Lower leg skin (tissue), 4 donors: Measurements from ENCODE around the gene FAIM2. TPM values are rescaled to one million over a fixed set of nuclear protein-coding genes. Genes with fewer than 3 reads are reported as not detected.

ENCODE experiments used
- DNase-seq, 2 donors: peaks; one replicate each; pipeline ENCODE4 v3.0.0-alpha.2; 2019; ENCODE audit warnings: low spot score in 2 of 2
- H3K4me3 ChIP-seq: fragments of 200-600 bp; sonication (generic); 2 replicates; pipeline ENCODE4 v1.5.1; 2017; ENCODE audit warnings: mild to moderate bottlenecking, low read depth; ENCODE audit not compliant: poor library complexity, severe bottlenecking
- POLR2A ChIP-seq, 2 donors: fragments of 450-650 bp; IDR thresholded peaks; one replicate each; pipeline ENCODE4 v1.6.1; 2016 to 2017; ENCODE audit warnings: antibody characterized with exemption in 2 of 2, mild to moderate bottlenecking in 1 of 2, moderate library complexity in 1 of 2
- WGBS, 2 donors: methylation state at CpG; one replicate each; pipeline ENCODE4 v1.1.5; 2018; 5-methylcytosine and 5-hydroxymethylcytosine counted together
- intact Hi-C: fragments of 100-400 bp; cut with DNase I; formaldehyde crosslinking; loops from one replicate; pipeline ENCODE4 v1.15.0; 2023; ENCODE audit warnings: low total_unique reads
- total RNA-seq, 4 donors: library from RNA; depleted of rRNA; stranded (reverse); fragments of >200 nt; gene quantifications; one replicate each; pipeline ENCODE4 v1.1.0, GENCODE V29; 2016
- TF ChIP-seq, protein P1 (sequence below), 3 donors: fragments of 450-650 bp; IDR thresholded peaks; one replicate each; pipeline ENCODE4 v1.5.1; 2016; ENCODE audit warnings: antibody characterized with exemption in 3 of 3, mild to moderate bottlenecking in 3 of 3, moderate library complexity in 2 of 3

The FAIM2 gene
- total RNA-seq, 4 donors from 2014 or later, result 0.08 to 0.91 (median 0.17) TPM; not detected in 1

DNA sequence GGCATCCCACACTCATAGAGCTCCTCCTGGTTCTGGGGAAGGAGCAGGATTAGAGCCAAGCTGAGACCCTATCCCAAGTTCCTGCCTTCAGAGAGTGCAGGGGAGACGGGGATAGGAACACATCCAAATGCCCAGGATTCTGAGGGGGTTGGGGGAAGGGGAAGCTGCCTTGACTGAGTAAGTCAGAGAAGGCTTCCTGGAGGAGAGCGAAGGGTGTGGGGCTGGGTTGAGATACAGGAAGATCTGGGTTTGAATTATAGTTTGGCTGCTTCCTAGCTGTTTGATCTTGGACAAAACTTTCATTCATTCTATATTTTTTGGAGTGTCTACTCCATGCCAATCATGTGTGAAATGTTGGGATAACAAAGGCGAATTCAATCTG is 38.8 kb upstream of the FAIM2 start:
- H3K4me3 ChIP-seq, result no peak overlapping the region
- intact Hi-C loops, result no loop called here
- 90 to 96% methylated on average over 3 of the region's 3 CpGs for WGBS, 2 donors
- no peak for TF ChIP-seq POLR2A (IDR thresholded peaks at IDR 0.05)
- TF ChIP-seq, protein P1, sequence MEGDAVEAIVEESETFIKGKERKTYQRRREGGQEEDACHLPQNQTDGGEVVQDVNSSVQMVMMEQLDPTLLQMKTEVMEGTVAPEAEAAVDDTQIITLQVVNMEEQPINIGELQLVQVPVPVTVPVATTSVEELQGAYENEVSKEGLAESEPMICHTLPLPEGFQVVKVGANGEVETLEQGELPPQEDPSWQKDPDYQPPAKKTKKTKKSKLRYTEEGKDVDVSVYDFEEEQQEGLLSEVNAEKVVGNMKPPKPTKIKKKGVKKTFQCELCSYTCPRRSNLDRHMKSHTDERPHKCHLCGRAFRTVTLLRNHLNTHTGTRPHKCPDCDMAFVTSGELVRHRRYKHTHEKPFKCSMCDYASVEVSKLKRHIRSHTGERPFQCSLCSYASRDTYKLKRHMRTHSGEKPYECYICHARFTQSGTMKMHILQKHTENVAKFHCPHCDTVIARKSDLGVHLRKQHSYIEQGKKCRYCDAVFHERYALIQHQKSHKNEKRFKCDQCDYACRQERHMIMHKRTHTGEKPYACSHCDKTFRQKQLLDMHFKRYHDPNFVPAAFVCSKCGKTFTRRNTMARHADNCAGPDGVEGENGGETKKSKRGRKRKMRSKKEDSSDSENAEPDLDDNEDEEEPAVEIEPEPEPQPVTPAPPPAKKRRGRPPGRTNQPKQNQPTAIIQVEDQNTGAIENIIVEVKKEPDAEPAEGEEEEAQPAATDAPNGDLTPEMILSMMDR (IDR thresholded peaks at IDR 0.05), result no peak
- no peak for DNase-seq

DNA sequence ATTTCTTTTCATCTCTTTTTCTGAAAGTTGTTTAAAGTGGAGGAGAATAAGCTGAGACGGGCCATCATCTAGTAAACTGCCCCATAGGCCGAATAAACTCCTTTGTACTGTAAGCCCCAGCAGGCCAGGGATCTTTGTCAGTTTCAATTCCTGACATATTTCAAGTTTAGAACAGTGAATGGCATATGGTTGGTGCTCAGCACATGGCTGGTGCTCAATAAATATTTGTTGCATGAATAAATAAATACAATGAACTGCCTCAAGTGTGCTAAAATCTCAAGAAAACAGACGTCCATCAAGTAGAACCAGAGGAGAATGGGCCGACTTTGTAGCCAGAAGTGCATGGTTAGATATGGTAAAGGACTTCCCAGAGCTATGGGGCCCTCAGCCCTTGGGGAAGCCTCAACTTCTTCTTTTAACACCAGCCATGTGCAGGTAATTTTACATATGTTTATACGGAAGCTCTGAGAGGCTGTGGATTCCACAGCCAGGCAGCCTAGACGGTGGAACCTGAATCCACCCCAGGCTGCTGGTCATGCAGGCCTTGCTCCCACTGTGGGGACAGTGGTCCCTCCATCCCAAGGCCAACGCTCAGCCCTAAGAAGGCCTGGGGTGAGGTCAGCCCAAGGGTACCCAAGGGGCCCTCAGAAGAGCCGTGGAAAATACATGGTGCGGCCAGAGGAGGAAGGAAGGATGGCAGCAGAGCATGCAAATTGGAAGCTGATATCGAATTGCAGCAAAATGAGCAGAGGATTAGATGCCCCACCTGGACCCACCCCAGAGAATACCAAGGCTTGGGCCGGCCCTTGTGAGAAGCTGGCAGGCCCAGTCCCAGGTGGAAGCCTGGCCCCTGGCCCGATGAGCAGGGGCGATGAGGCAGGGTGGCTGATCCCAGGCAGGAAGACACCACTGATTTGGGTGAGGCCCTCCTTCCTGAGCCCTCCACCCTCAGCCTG is 38.1 kb upstream of the FAIM2 start:
- intact Hi-C loops, result no loop called here
- no peak overlapping the region for H3K4me3 ChIP-seq
- WGBS, 2 donors, result 89 to 94% methylated on average over 13 of the region's 13 CpGs
- TF ChIP-seq POLR2A (IDR thresholded peaks at IDR 0.05), result no peak
- no peak for DNase-seq

GRCh38 chr12:49939707-49940106 is 36.0 kb upstream of the FAIM2 start:
- TF ChIP-seq POLR2A (IDR thresholded peaks at IDR 0.05), result no peak
- TF ChIP-seq, protein P1 (IDR thresholded peaks at IDR 0.05), result no peak
- WGBS, 2 donors, result 92 to 100% methylated on average over 1 of the region's 1 CpG
- no peak overlapping the region for H3K4me3 ChIP-seq
- no peak for DNase-seq
- intact Hi-C loops, result no loop called here

GRCh38 chr12:49939307-49939706 is 35.6 kb upstream of the FAIM2 start:
- TF ChIP-seq POLR2A (IDR thresholded peaks at IDR 0.05), result no peak
- TF ChIP-seq, protein P1 (IDR thresholded peaks at IDR 0.05), result no peak
- no peak overlapping the region for H3K4me3 ChIP-seq
- no peak for DNase-seq
- intact Hi-C loops, result no loop called here

- WGBS, 2 donors, result 67 to 84% methylated on average over 7 to 8 of the region's 8 CpGs
- no peak overlapping the region for H3K4me3 ChIP-seq
- TF ChIP-seq, protein P1 (IDR thresholded peaks at IDR 0.05), result no peak
- TF ChIP-seq POLR2A (IDR thresholded peaks at IDR 0.05), result no peak
- DNase-seq, result no peak
- intact Hi-C loops, result no loop called here
Measured at GRCh38 chr12:49937639-49938300, 34.1 kb upstream of the FAIM2 start.

DNA sequence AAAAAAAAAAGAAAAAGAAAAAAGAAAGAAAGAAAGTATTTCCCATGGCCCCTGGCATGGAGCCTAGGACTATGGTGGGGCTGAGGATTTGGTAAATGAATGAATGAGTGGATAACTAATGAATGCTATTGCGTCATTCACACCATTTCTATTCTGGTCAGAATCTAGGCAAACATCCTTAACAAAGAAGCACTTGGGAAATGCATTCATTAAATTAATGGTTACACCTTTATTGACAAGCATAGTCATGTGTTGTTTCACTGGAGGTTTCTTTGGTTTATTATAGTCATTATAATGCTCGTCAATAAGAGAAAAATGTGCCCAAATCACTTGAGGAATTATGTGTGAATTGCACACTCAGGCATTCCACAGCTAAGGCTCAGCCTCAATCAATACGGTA is 33.2 kb upstream of the FAIM2 start:
- DNase-seq, result no peak
- intact Hi-C loops, result no loop called here
- TF ChIP-seq, protein P1 (IDR thresholded peaks at IDR 0.05), result no peak
- 74 to 75% methylated on average over 3 of the region's 3 CpGs for WGBS, 2 donors
- no peak overlapping the region for H3K4me3 ChIP-seq
